ENCODE measurements around the gene FOXK2. TPM values are rescaled to one million over a fixed set of nuclear protein-coding genes. Genes with fewer than 3 reads are reported as not detected.
A peak's percentile ranks its signal among the peaks of the same experiment; 100 is the strongest.

FOXK2 gene
- total RNA-seq, 1 experiment from 2014 or later, result 57.7 TPM

DNA sequence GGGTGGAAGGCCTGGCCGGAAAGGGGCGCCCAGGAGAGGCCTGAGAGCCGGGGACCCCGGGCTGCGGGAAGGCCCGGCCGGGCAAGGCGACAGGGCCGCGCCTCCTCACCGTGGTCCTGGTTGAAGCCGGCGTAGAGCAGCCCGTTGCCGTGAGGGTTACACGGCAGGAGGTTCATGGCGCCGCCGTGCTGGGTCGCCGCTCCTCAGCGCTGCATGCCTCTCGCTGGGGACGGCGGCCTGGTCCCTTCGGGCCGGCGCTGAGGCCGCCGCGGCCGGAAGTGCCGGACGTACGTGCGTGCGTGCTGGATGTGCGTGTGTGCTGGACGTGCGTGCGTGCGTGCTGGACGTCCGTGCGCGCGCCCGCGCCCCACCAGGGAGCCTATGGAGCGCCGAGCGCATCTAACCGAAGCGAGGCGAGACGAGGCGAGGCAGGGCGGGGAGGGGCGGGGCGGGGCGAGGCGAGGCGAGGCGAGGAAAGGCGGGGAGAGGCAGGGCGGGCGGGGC is 128.7 kb downstream of the FOXK2 start, which contains the start of gene WDR45B (continued):
- TF ChIP-seq, protein P1, sequence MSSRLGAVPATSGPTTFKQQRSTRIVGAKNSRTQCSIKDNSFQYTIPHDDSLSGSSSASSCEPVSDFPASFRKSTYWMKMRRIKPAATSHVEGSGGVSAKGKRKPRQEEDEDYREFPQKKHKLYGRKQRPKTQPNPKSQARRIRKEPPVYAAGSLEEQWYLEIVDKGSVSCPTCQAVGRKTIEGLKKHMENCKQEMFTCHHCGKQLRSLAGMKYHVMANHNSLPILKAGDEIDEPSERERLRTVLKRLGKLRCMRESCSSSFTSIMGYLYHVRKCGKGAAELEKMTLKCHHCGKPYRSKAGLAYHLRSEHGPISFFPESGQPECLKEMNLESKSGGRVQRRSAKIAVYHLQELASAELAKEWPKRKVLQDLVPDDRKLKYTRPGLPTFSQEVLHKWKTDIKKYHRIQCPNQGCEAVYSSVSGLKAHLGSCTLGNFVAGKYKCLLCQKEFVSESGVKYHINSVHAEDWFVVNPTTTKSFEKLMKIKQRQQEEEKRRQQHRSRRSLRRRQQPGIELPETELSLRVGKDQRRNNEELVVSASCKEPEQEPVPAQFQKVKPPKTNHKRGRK (CRISPR knock-in tag; IDR thresholded peaks at IDR 0.05; ENCODE audit: borderline replicate concordance), result no peak
- TF ChIP-seq ZNF423 (CRISPR knock-in tag; IDR thresholded peaks at IDR 0.05) (no peak), ZNF263 (CRISPR knock-in tag; IDR thresholded peaks at IDR 0.05; ENCODE audit: low read depth) (no peak), NR2C2 (CRISPR knock-in tag; IDR thresholded peaks at IDR 0.05) (no peak), PRRX2 (CRISPR knock-in tag; IDR thresholded peaks at IDR 0.05) (no peak), EMX1 (CRISPR knock-in tag; IDR thresholded peaks at IDR 0.05) (no peak), ZNF121 (CRISPR knock-in tag; IDR thresholded peaks at IDR 0.05) (no peak), GRHL2 (CRISPR knock-in tag; IDR thresholded peaks at IDR 0.05; ENCODE audit: insufficient replicate concordance, severe bottlenecking) (no peak), KAT7 (CRISPR knock-in tag; IDR thresholded peaks at IDR 0.05; ENCODE audit: borderline replicate concordance) (0 out of 2 replicates have a peak, but pooled peaks have one; percentile 78), ZNF138 (CRISPR knock-in tag; conservative IDR thresholded peaks at IDR 0.05) (no peak), SMAD4 (CRISPR knock-in tag; IDR thresholded peaks at IDR 0.05) (no peak), MYBL2 (CRISPR knock-in tag; IDR thresholded peaks at IDR 0.05) (no peak), CREB1 (CRISPR knock-in tag; IDR thresholded peaks at IDR 0.05) (no peak)
- TF ChIP-seq, protein P2, sequence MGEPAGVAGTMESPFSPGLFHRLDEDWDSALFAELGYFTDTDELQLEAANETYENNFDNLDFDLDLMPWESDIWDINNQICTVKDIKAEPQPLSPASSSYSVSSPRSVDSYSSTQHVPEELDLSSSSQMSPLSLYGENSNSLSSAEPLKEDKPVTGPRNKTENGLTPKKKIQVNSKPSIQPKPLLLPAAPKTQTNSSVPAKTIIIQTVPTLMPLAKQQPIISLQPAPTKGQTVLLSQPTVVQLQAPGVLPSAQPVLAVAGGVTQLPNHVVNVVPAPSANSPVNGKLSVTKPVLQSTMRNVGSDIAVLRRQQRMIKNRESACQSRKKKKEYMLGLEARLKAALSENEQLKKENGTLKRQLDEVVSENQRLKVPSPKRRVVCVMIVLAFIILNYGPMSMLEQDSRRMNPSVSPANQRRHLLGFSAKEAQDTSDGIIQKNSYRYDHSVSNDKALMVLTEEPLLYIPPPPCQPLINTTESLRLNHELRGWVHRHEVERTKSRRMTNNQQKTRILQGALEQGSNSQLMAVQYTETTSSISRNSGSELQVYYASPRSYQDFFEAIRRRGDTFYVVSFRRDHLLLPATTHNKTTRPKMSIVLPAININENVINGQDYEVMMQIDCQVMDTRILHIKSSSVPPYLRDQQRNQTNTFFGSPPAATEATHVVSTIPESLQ (CRISPR knock-in tag; IDR thresholded peaks at IDR 0.05), result no peak
- TF ChIP-seq, protein P3, sequence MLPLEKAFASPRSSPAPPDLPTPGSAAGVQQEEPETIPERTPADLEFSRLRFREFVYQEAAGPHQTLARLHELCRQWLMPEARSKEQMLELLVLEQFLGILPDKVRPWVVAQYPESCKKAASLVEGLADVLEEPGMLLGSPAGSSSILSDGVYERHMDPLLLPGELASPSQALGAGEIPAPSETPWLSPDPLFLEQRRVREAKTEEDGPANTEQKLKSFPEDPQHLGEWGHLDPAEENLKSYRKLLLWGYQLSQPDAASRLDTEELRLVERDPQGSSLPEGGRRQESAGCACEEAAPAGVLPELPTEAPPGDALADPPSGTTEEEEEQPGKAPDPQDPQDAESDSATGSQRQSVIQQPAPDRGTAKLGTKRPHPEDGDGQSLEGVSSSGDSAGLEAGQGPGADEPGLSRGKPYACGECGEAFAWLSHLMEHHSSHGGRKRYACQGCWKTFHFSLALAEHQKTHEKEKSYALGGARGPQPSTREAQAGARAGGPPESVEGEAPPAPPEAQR (CRISPR knock-in tag; IDR thresholded peaks at IDR 0.05), result no peak
- TF ChIP-seq, protein P4, sequence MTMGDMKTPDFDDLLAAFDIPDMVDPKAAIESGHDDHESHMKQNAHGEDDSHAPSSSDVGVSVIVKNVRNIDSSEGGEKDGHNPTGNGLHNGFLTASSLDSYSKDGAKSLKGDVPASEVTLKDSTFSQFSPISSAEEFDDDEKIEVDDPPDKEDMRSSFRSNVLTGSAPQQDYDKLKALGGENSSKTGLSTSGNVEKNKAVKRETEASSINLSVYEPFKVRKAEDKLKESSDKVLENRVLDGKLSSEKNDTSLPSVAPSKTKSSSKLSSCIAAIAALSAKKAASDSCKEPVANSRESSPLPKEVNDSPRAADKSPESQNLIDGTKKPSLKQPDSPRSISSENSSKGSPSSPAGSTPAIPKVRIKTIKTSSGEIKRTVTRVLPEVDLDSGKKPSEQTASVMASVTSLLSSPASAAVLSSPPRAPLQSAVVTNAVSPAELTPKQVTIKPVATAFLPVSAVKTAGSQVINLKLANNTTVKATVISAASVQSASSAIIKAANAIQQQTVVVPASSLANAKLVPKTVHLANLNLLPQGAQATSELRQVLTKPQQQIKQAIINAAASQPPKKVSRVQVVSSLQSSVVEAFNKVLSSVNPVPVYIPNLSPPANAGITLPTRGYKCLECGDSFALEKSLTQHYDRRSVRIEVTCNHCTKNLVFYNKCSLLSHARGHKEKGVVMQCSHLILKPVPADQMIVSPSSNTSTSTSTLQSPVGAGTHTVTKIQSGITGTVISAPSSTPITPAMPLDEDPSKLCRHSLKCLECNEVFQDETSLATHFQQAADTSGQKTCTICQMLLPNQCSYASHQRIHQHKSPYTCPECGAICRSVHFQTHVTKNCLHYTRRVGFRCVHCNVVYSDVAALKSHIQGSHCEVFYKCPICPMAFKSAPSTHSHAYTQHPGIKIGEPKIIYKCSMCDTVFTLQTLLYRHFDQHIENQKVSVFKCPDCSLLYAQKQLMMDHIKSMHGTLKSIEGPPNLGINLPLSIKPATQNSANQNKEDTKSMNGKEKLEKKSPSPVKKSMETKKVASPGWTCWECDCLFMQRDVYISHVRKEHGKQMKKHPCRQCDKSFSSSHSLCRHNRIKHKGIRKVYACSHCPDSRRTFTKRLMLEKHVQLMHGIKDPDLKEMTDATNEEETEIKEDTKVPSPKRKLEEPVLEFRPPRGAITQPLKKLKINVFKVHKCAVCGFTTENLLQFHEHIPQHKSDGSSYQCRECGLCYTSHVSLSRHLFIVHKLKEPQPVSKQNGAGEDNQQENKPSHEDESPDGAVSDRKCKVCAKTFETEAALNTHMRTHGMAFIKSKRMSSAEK (CRISPR knock-in tag; IDR thresholded peaks at IDR 0.05; ENCODE audit: borderline replicate concordance), result no peak
- TF ChIP-seq, protein P5, sequence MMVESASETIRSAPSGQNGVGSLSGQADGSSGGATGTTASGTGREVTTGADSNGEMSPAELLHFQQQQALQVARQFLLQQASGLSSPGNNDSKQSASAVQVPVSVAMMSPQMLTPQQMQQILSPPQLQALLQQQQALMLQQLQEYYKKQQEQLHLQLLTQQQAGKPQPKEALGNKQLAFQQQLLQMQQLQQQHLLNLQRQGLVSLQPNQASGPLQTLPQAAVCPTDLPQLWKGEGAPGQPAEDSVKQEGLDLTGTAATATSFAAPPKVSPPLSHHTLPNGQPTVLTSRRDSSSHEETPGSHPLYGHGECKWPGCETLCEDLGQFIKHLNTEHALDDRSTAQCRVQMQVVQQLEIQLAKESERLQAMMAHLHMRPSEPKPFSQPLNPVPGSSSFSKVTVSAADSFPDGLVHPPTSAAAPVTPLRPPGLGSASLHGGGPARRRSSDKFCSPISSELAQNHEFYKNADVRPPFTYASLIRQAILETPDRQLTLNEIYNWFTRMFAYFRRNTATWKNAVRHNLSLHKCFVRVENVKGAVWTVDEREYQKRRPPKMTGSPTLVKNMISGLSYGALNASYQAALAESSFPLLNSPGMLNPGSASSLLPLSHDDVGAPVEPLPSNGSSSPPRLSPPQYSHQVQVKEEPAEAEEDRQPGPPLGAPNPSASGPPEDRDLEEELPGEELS (CRISPR knock-in tag; IDR thresholded peaks at IDR 0.05), result peak; percentile 92
- TF ChIP-seq, protein P6, sequence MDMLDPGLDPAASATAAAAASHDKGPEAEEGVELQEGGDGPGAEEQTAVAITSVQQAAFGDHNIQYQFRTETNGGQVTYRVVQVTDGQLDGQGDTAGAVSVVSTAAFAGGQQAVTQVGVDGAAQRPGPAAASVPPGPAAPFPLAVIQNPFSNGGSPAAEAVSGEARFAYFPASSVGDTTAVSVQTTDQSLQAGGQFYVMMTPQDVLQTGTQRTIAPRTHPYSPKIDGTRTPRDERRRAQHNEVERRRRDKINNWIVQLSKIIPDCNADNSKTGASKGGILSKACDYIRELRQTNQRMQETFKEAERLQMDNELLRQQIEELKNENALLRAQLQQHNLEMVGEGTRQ (CRISPR knock-in tag; IDR thresholded peaks at IDR 0.05), result 0 out of 2 replicates have a peak, but pooled peaks have one; percentile 30
- TF ChIP-seq, protein P7, sequence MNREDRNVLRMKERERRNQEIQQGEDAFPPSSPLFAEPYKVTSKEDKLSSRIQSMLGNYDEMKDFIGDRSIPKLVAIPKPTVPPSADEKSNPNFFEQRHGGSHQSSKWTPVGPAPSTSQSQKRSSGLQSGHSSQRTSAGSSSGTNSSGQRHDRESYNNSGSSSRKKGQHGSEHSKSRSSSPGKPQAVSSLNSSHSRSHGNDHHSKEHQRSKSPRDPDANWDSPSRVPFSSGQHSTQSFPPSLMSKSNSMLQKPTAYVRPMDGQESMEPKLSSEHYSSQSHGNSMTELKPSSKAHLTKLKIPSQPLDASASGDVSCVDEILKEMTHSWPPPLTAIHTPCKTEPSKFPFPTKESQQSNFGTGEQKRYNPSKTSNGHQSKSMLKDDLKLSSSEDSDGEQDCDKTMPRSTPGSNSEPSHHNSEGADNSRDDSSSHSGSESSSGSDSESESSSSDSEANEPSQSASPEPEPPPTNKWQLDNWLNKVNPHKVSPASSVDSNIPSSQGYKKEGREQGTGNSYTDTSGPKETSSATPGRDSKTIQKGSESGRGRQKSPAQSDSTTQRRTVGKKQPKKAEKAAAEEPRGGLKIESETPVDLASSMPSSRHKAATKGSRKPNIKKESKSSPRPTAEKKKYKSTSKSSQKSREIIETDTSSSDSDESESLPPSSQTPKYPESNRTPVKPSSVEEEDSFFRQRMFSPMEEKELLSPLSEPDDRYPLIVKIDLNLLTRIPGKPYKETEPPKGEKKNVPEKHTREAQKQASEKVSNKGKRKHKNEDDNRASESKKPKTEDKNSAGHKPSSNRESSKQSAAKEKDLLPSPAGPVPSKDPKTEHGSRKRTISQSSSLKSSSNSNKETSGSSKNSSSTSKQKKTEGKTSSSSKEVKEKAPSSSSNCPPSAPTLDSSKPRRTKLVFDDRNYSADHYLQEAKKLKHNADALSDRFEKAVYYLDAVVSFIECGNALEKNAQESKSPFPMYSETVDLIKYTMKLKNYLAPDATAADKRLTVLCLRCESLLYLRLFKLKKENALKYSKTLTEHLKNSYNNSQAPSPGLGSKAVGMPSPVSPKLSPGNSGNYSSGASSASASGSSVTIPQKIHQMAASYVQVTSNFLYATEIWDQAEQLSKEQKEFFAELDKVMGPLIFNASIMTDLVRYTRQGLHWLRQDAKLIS (CRISPR knock-in tag; IDR thresholded peaks at IDR 0.05; ENCODE audit: borderline replicate concordance), result no peak
- TF ChIP-seq, protein P8, sequence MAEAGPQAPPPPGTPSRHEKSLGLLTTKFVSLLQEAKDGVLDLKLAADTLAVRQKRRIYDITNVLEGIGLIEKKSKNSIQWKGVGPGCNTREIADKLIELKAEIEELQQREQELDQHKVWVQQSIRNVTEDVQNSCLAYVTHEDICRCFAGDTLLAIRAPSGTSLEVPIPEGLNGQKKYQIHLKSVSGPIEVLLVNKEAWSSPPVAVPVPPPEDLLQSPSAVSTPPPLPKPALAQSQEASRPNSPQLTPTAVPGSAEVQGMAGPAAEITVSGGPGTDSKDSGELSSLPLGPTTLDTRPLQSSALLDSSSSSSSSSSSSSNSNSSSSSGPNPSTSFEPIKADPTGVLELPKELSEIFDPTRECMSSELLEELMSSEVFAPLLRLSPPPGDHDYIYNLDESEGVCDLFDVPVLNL (CRISPR knock-in tag; IDR thresholded peaks at IDR 0.05; ENCODE audit: borderline replicate concordance, low read depth), result no peak
- TF ChIP-seq, protein P9, sequence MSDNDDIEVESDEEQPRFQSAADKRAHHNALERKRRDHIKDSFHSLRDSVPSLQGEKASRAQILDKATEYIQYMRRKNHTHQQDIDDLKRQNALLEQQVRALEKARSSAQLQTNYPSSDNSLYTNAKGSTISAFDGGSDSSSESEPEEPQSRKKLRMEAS (CRISPR knock-in tag; IDR thresholded peaks at IDR 0.05), result peak; percentile 69

Measured in WTC11 (cell line).